Activated CD4-positive, alpha-beta T cell treated with anti-CD3 and anti-CD28 coated beads, Interleukin-2, amount 10 ng/mL, durations not matched to agents 24 days and 14 days (primary cell): Measurements from ENCODE around the gene HEPACAM. TPM values are rescaled to one million over a fixed set of nuclear protein-coding genes. Genes with fewer than 3 reads are reported as not detected.

ENCODE experiments used
- DNase-seq: peaks from one replicate; pipeline ENCODE4 v3.0.0; 2022
- H3K27ac Mint-ChIP-seq: one replicate; pipeline ENCODE4 v1.8.0; 2022; ENCODE audit warnings: mild to moderate bottlenecking, mixed read lengths
- H3K27me3 Mint-ChIP-seq: one replicate; pipeline ENCODE4 v1.8.0; 2022; ENCODE audit warnings: mixed read lengths
- H3K36me3 Mint-ChIP-seq: one replicate; pipeline ENCODE4 v1.8.0; 2022; ENCODE audit warnings: low read depth, mild to moderate bottlenecking, mixed read lengths
- H3K4me1 Mint-ChIP-seq: one replicate; pipeline ENCODE4 v1.8.0; 2021; ENCODE audit warnings: mixed read lengths
- H3K4me3 Mint-ChIP-seq: one replicate; pipeline ENCODE4 v1.8.0; 2022; ENCODE audit warnings: mild to moderate bottlenecking, moderate library complexity, mixed read lengths
- H3K9me3 Mint-ChIP-seq: one replicate; pipeline ENCODE4 v1.8.0; 2021; ENCODE audit warnings: mixed read lengths
- intact Hi-C: fragments of 100-400 bp; cut with micrococcal nuclease; formaldehyde crosslinking; loops from one replicate; pipeline ENCODE4 v1.15.1; 2023
- total RNA-seq: library from RNA; stranded (reverse); gene quantifications from 2 replicates; pipeline ENCODE4 v1.2.3, GENCODE V29; 2022

Gene HEPACAM
- total RNA-seq, 1 donor from 2014 or later = not detected

DNA sequence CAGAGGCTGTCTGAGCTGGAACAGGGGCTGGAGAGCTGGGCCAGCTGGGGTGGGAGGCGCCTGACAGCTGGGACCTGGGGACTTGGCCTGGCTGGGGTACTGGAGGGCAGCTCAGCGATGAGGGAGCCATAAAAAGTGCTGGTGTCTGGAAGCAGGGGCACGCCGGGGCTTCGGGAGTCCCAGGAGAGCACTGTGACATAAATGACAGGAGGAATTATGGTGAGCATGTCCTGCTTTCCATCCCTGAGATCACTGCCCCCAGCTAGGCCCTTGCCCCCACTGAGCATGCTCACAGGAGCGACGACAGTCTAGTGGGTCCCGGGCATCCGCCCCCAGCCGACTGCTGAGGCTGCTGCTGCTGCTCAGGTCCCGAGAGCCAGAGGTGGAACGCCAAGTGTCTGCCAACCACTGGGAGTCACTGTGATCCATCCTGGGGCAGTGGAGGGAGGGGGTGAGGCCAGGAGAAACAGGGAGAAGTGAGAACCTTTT is 44.4 kb downstream of the HEPACAM start:
- H3K27me3 Mint-ChIP-seq = peaks cover 13% of the 10 kb centered on the region
- H3K27ac Mint-ChIP-seq = no peak overlapping the region
- no peak for DNase-seq
- H3K9me3 Mint-ChIP-seq = no peaks in the 10 kb centered on the region
- H3K4me1 Mint-ChIP-seq = no peaks in the 10 kb centered on the region
- intact Hi-C loops = no loop called here
- no peak overlapping the region for H3K4me3 Mint-ChIP-seq
- no peaks in the 10 kb centered on the region for H3K36me3 Mint-ChIP-seq

GRCh38 chr11:124890683-124891372 is 45.0 kb downstream of the HEPACAM start:
- Mint-ChIP-seq H3K9me3 (no peaks in the 10 kb centered on the region), H3K36me3 (no peaks in the 10 kb centered on the region), H3K27me3 (peaks cover 15% of the 10 kb centered on the region), H3K4me1 (no peaks in the 10 kb centered on the region), H3K27ac (no peak overlapping the region), H3K4me3 (no peak overlapping the region)
- intact Hi-C loops = no loop called here
- no peak for DNase-seq

DNA sequence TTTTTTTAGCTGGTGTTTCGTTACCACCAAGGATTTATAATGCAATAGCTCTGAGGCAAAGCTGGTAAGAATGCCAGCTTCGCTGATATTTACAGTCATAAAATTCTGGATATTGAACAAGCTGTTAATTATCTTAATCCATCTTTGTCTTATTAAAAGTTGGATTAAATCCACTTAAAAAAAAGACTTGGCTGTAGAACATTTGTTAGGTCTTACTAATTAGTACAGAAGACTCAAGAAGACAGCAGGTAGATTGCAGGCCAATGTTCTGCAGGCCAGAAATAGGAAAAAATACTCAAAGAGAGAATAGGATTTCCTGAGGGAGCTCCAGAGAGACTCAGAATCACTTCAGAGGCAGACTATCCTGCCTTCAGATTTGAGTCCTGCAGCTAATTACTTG is 45.7 kb downstream of the HEPACAM start:
- H3K4me3 Mint-ChIP-seq = no peak overlapping the region
- H3K27ac Mint-ChIP-seq = no peak overlapping the region
- no peaks in the 10 kb centered on the region for H3K9me3 Mint-ChIP-seq
- H3K36me3 Mint-ChIP-seq = no peaks in the 10 kb centered on the region
- DNase-seq = no peak
- intact Hi-C loops = no loop called here
- H3K27me3 Mint-ChIP-seq = peaks cover 15% of the 10 kb centered on the region
- no peaks in the 10 kb centered on the region for H3K4me1 Mint-ChIP-seq

- no peaks in the 10 kb centered on the region for H3K4me1 Mint-ChIP-seq
- intact Hi-C loops = no loop called here
- H3K9me3 Mint-ChIP-seq = no peaks in the 10 kb centered on the region
- H3K27me3 Mint-ChIP-seq = peaks cover 15% of the 10 kb centered on the region
- H3K27ac Mint-ChIP-seq = no peak overlapping the region
- no peak for DNase-seq
- no peaks in the 10 kb centered on the region for H3K36me3 Mint-ChIP-seq
- H3K4me3 Mint-ChIP-seq = no peak overlapping the region
Observed at GRCh38 chr11:124889191-124890091, 46.4 kb downstream of the HEPACAM start.

GRCh38 chr11:124887667-124888013 is 48.2 kb downstream of the HEPACAM start:
- Mint-ChIP-seq H3K4me3 (no peak overlapping the region), H3K27ac (no peak overlapping the region), H3K36me3 (no peaks in the 10 kb centered on the region), H3K9me3 (no peaks in the 10 kb centered on the region), H3K4me1 (no peaks in the 10 kb centered on the region), H3K27me3 (peaks cover 15% of the 10 kb centered on the region)
- intact Hi-C loops = no loop called here
- DNase-seq = no peak

DNA sequence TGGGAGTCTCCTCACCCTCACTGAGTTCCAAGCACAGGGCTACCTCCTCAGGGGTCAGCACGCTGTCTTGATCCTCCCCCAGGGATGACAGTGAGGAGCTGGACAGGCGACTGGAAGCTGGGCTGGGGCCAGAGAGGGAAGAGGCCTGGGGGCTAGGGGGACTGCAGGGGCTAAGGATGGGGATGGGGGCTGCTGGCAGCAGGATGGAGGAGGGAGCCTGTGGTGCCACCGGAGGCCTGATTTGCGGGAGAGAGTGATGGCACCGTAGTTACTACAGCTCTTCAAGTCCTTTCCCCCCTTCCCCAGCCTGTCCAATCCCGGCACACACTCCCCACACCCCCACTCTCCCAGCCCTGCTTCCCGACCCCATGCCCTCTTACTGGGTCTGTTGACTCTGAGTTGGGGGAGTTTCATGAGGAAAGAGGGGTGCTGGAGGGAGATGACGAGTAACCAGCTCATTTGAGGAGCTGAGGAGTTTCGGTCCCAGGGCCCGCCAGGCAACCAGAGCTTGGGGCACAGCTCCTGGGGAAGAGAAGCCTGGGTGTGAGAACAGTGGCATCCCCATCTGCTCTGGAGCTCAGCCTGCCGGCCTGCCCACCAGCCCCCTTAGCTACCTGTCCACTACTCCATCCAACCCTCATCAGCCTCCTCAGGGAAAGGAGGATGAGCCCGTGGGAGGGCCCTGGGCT is 48.7 kb downstream of the HEPACAM start:
- intact Hi-C loops = no loop called here
- H3K27ac Mint-ChIP-seq = no peak overlapping the region
- no peaks in the 10 kb centered on the region for H3K36me3 Mint-ChIP-seq
- peaks cover 13% of the 10 kb centered on the region for H3K27me3 Mint-ChIP-seq
- no peak overlapping the region for H3K4me3 Mint-ChIP-seq
- DNase-seq = no peak
- H3K4me1 Mint-ChIP-seq = no peaks in the 10 kb centered on the region
- no peaks in the 10 kb centered on the region for H3K9me3 Mint-ChIP-seq

GRCh38 chr11:124886476-124886875 is 49.4 kb downstream of the HEPACAM start:
- H3K4me3 Mint-ChIP-seq = no peak overlapping the region
- H3K27me3 Mint-ChIP-seq = peaks cover 13% of the 10 kb centered on the region
- no peaks in the 10 kb centered on the region for H3K4me1 Mint-ChIP-seq
- H3K36me3 Mint-ChIP-seq = no peaks in the 10 kb centered on the region
- H3K27ac Mint-ChIP-seq = no peak overlapping the region
- intact Hi-C loops = no loop called here
- H3K9me3 Mint-ChIP-seq = no peaks in the 10 kb centered on the region
- no peak for DNase-seq

GRCh38 chr11:124884869-124885479 is 50.9 kb downstream of the HEPACAM start:
- Mint-ChIP-seq H3K4me1 (no peaks in the 10 kb centered on the region), H3K4me3 (no peak overlapping the region), H3K27ac (no peak overlapping the region), H3K9me3 (no peaks in the 10 kb centered on the region), H3K36me3 (no peaks in the 10 kb centered on the region), H3K27me3 (peaks cover 13% of the 10 kb centered on the region)
- intact Hi-C loops = no loop called here
- DNase-seq = no peak

GRCh38 chr11:124884340-124884739 is 51.5 kb downstream of the HEPACAM start:
- Mint-ChIP-seq H3K27me3 (peaks cover 9% of the 10 kb centered on the region), H3K4me1 (no peaks in the 10 kb centered on the region), H3K36me3 (no peaks in the 10 kb centered on the region), H3K9me3 (no peaks in the 10 kb centered on the region), H3K27ac (no peak overlapping the region), H3K4me3 (no peak overlapping the region)
- DNase-seq = no peak
- intact Hi-C loops = no loop called here

- H3K36me3 Mint-ChIP-seq = no peaks in the 10 kb centered on the region
- intact Hi-C loops = no loop called here
- peaks cover under 1% of the 10 kb centered on the region for H3K4me1 Mint-ChIP-seq
- no peak for DNase-seq
- H3K27me3 Mint-ChIP-seq = peaks cover 9% of the 10 kb centered on the region
- no peak overlapping the region for H3K27ac Mint-ChIP-seq
- H3K9me3 Mint-ChIP-seq = no peaks in the 10 kb centered on the region
- no peak overlapping the region for H3K4me3 Mint-ChIP-seq
Observed at GRCh38 chr11:124882339-124883071, 53.3 kb downstream of the HEPACAM start.

- H3K9me3 Mint-ChIP-seq = no peaks in the 10 kb centered on the region
- DNase-seq = no peak
- H3K36me3 Mint-ChIP-seq = no peaks in the 10 kb centered on the region
- H3K4me3 Mint-ChIP-seq = no peak overlapping the region
- H3K27me3 Mint-ChIP-seq = peaks cover 6% of the 10 kb centered on the region
- peaks cover 6% of the 10 kb centered on the region for H3K4me1 Mint-ChIP-seq
- intact Hi-C loops = no loop called here
- no peak overlapping the region for H3K27ac Mint-ChIP-seq
Observed at GRCh38 chr11:124880958-124881357, 54.9 kb downstream of the HEPACAM start.

DNA sequence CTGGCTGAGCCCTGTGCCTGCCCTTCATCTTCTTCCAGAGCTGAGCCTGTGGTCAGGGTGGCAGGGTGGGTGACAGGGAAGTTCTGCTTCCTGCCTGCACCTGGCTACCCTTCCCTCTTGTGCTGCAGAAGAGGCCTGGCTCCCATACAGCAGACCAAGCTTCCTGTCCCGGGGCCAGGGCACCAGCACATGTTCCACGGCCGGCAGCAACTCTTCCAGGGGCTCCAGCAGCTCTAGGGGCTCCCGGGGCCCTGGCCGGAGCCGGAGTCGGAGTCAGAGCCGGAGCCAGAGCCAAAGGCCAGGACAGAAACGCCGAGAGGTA is 55.6 kb downstream of the HEPACAM start:
- intact Hi-C loops = no loop called here
- H3K4me3 Mint-ChIP-seq = no peak overlapping the region
- H3K27me3 Mint-ChIP-seq = peaks cover 10% of the 10 kb centered on the region
- H3K27ac Mint-ChIP-seq = no peak overlapping the region
- peaks cover 11% of the 10 kb centered on the region for H3K4me1 Mint-ChIP-seq
- no peaks in the 10 kb centered on the region for H3K9me3 Mint-ChIP-seq
- no peak for DNase-seq
- H3K36me3 Mint-ChIP-seq = no peaks in the 10 kb centered on the region
